H9 (cell line): ENCODE measurements around the gene VWA5A. TPM values are rescaled to one million over a fixed set of nuclear protein-coding genes. Genes with fewer than 3 reads are reported as not detected.

Experiments
- DNase-seq: peaks from one replicate; pipeline ENCODE4 v3.0.0-alpha.2; 2017
- H2AFZ ChIP-seq: one replicate; pipeline ENCODE4 v1.6.1; 2013; ENCODE audit warnings: mild to moderate bottlenecking, low read length, control low read depth, moderate library complexity
- H2AK5ac ChIP-seq: 2 replicates; pipeline ENCODE4 v1.6.1; 2013; ENCODE audit warnings: low read length, control low read depth, mixed read lengths; ENCODE audit not compliant: insufficient read length
- H2BK120ac ChIP-seq: one replicate; pipeline ENCODE4 v1.6.1; 2013; ENCODE audit warnings: low read depth, mild to moderate bottlenecking, low read length, control low read depth, inconsistent platforms; ENCODE audit not compliant: poor library complexity, severe bottlenecking
- H2BK12ac ChIP-seq: 2 replicates; pipeline ENCODE4 v1.6.1; 2013; ENCODE audit warnings: low read length, control low read depth, mixed read lengths, low read depth; ENCODE audit not compliant: insufficient read length
- H2BK15ac ChIP-seq: 2 replicates; pipeline ENCODE4 v1.6.1; 2013; ENCODE audit warnings: low read depth, low read length, control low read depth
- H2BK20ac ChIP-seq: one replicate; pipeline ENCODE4 v1.6.1; 2013; ENCODE audit warnings: low read depth, mild to moderate bottlenecking, low read length, control low read depth, inconsistent platforms; ENCODE audit not compliant: poor library complexity, severe bottlenecking
- H2BK5ac ChIP-seq: 2 replicates; pipeline ENCODE4 v1.6.1; 2013; ENCODE audit warnings: low read length, control low read depth, mixed read lengths; ENCODE audit not compliant: insufficient read length
- H3K14ac ChIP-seq: 2 replicates; pipeline ENCODE4 v1.6.1; 2013; ENCODE audit warnings: low read length, control low read depth; ENCODE audit not compliant: insufficient read depth
- H3K18ac ChIP-seq: 2 replicates; pipeline ENCODE4 v1.6.1; 2013; ENCODE audit warnings: low read depth, mild to moderate bottlenecking, mixed read lengths, low read length, control low read depth; ENCODE audit not compliant: insufficient read length
- H3K23ac ChIP-seq: 2 replicates; pipeline ENCODE4 v1.6.1; 2013; ENCODE audit warnings: low read length, control low read depth, mixed read lengths, low read depth; ENCODE audit not compliant: insufficient read length
- H3K23me2 ChIP-seq: 2 replicates; pipeline ENCODE4 v1.6.1; 2013; ENCODE audit warnings: low read depth, mild to moderate bottlenecking, mixed read lengths, low read length, control low read depth; ENCODE audit not compliant: insufficient read length, poor library complexity, severe bottlenecking
- H3K27ac ChIP-seq: 2 replicates; pipeline ENCODE4 v1.5.1; 2013; ENCODE audit warnings: low read length, control low read depth, mixed read lengths, low read depth; ENCODE audit not compliant: insufficient read length
- H3K27me3 ChIP-seq: 2 replicates; pipeline ENCODE4 v1.6.1; 2013; ENCODE audit warnings: low read length, control low read depth, inconsistent platforms; ENCODE audit not compliant: insufficient read depth
- H3K4ac ChIP-seq: 2 replicates; pipeline ENCODE4 v1.6.1; 2013; ENCODE audit warnings: low read depth, mild to moderate bottlenecking, control low read depth, inconsistent platforms, low read length, moderate library complexity
- H3K4me1 ChIP-seq: 2 replicates; pipeline ENCODE4 v1.6.1; 2013; ENCODE audit warnings: low read length, control low read depth, inconsistent platforms; ENCODE audit not compliant: insufficient read depth
- H3K4me2 ChIP-seq: 2 replicates; pipeline ENCODE4 v1.6.1; 2013; ENCODE audit warnings: low read length, control low read depth, mixed read lengths; ENCODE audit not compliant: insufficient read length, insufficient read depth
- H3K56ac ChIP-seq: 2 replicates; pipeline ENCODE4 v1.6.1; 2013; ENCODE audit warnings: low read depth, mild to moderate bottlenecking, mixed read lengths, low read length, control low read depth; ENCODE audit not compliant: insufficient read length
- H3K79me1 ChIP-seq: 2 replicates; pipeline ENCODE4 v1.6.1; 2013; ENCODE audit warnings: low read depth, mild to moderate bottlenecking, moderate library complexity, low read length, control low read depth, inconsistent platforms; ENCODE audit not compliant: insufficient read depth, poor library complexity, severe bottlenecking
- H3K79me2 ChIP-seq: 2 replicates; pipeline ENCODE4 v1.6.1; 2013; ENCODE audit warnings: low read length, control low read depth, inconsistent platforms; ENCODE audit not compliant: insufficient read depth
- H3K9ac ChIP-seq: 2 replicates; pipeline ENCODE4 v1.6.1; 2013; ENCODE audit warnings: low read length, control low read depth, mixed read lengths; ENCODE audit not compliant: insufficient read length; ENCODE audit errors: extremely low read depth
- H3K9me3 ChIP-seq: one replicate; pipeline ENCODE4 v1.6.1; 2013; ENCODE audit warnings: low read depth, low read length, inconsistent platforms; ENCODE audit not compliant: control insufficient read depth
- H3T11ph ChIP-seq: one replicate; pipeline ENCODE4 v1.6.1; 2013; ENCODE audit warnings: mild to moderate bottlenecking, low read length, control low read depth, inconsistent platforms
- H4K20me1 ChIP-seq: one replicate; pipeline ENCODE4 v1.6.1; 2013; ENCODE audit not compliant: control insufficient read depth, insufficient read length, insufficient read depth
- H4K5ac ChIP-seq: 2 replicates; pipeline ENCODE4 v1.6.1; 2013; ENCODE audit warnings: low read depth, mild to moderate bottlenecking, mixed read lengths, low read length, control low read depth; ENCODE audit not compliant: insufficient read length
- H4K8ac ChIP-seq: replicated peaks from 2 replicates; pipeline ENCODE4 v1.6.1; 2013; ENCODE audit warnings: low read length, control low read depth, mixed read lengths, low read depth; ENCODE audit not compliant: insufficient read length
- H4K91ac ChIP-seq: 2 replicates; pipeline ENCODE4 v1.6.1; 2013; ENCODE audit warnings: low read depth, mild to moderate bottlenecking, moderate library complexity, mixed read lengths, low read length, control low read depth; ENCODE audit not compliant: insufficient read length
- H3K27ac Mint-ChIP-seq, 3 experiments: 2 replicates in 2 of 3; 3 replicates in 1 of 3; pipeline ENCODE4 v1.8.0; 2020 to 2021; ENCODE audit warnings: mixed read lengths in 3 of 3, mild to moderate bottlenecking in 1 of 3, moderate library complexity in 1 of 3
- H3K27me3 Mint-ChIP-seq: 2 replicates; pipeline ENCODE4 v1.8.0; 2021; ENCODE audit warnings: low read depth, mild to moderate bottlenecking, moderate library complexity, mixed read lengths
- H3K36me3 Mint-ChIP-seq, 3 experiments: 2 replicates in 2 of 3; 3 replicates in 1 of 3; pipeline ENCODE4 v1.8.0; 2020 to 2021; ENCODE audit warnings: low read depth in 3 of 3, mixed read lengths in 3 of 3; ENCODE audit not compliant: insufficient read depth in 1 of 3
- H3K4me1 Mint-ChIP-seq, 2 experiments: 2 replicates each; pipeline ENCODE4 v1.8.0; 2020; ENCODE audit warnings: mixed read lengths in 2 of 2
- H3K4me3 Mint-ChIP-seq, 2 experiments: 2 replicates in 1 of 2; 3 replicates in 1 of 2; pipeline ENCODE4 v1.8.0; 2020 to 2021; ENCODE audit warnings: mild to moderate bottlenecking in 2 of 2, mixed read lengths in 2 of 2, moderate library complexity in 1 of 2
- H3K9me3 Mint-ChIP-seq, 2 experiments: 2 replicates in 1 of 2; 3 replicates in 1 of 2; pipeline ENCODE4 v1.8.0; 2020; ENCODE audit warnings: mild to moderate bottlenecking in 2 of 2, mixed read lengths in 2 of 2, moderate library complexity in 1 of 2
- WGBS: extraction: QIAGEN DNeasy Blood & Tissue Kit; methylation state at CpG from one replicate; pipeline ENCODE4 v1.1.7; 2013; ENCODE audit warnings: missing lambda C conversion rate, low lambda C conversion rate, mixed read lengths; ENCODE audit not compliant: insufficient read length; ENCODE audit errors: extremely low coverage; 5-methylcytosine and 5-hydroxymethylcytosine counted together
- total RNA-seq: library from RNA; stranded (reverse); gene quantifications from 2 replicates; pipeline ENCODE4 v1.2.1, GENCODE V29; 2021
- TF ChIP-seq, protein P1 (sequence below): fragments of 200-600 bp; sonication (generic); conservative IDR thresholded peaks from 3 replicates; pipeline ENCODE4 v1.8.0; 2021; ENCODE audit warnings: antibody characterized with exemption, mild to moderate bottlenecking

VWA5A gene
- total RNA-seq, 1 experiment from 2014 or later = 15.6 TPM

DNA sequence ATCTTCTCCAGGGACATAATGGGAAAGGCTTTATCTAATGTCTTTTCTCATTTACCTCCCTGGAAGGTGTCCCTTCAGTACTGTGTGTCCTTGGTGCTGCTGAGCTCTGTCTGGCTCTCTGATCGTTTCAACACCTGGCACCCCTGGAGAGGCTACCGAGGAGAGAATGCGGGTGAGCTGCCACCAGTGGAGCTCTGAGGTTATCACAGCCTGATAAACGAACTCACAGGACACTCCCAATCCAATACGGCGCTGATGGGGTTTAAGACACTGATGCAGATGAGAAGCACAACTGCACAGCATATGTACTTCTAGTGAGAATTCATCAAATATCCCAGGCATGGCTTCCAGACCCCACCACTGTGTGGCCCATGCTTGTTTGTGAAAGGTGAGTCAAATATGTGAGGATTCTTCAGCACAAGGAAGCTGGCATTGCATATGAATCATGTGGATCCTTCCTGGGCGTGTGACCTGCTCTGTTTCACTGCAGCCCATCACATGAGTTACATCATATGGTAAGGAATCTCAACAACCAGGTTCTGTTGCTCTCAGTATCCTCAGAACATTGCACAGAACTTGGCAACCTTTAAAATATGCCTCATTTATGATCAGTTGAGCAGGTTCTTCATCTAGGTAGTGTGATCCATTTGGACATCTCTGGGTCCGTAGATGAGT lies 34.8 kb upstream of the VWA5A start:
- Mint-ChIP-seq H3K9me3 (no peaks in the 10 kb centered on the region), H3K27ac (no peak overlapping the region), H3K27me3 (no peaks in the 10 kb centered on the region), H3K4me1 (peaks cover 0 to 7% of the 10 kb centered on the region in 2 experiments; a peak in 2 of 4 replicates), H3K4me3 (no peak overlapping the region), H3K36me3 (no peaks in the 10 kb centered on the region)
- no peaks in the 10 kb centered on the region for H3K9me3 ChIP-seq
- H3K79me1 ChIP-seq = no peaks in the 10 kb centered on the region
- no peak overlapping the region for H3K23ac ChIP-seq
- no peak for DNase-seq
- no peaks in the 10 kb centered on the region for H3K27me3 ChIP-seq
- no peak overlapping the region for H4K91ac ChIP-seq
- no peak overlapping the region for H2AK5ac ChIP-seq
- H4K5ac ChIP-seq = no peak overlapping the region
- no peak overlapping the region for H2AFZ ChIP-seq
- H3K23me2 ChIP-seq = no peaks in the 10 kb centered on the region
- H3K4me1 ChIP-seq = no peaks in the 10 kb centered on the region; the same call in 1 of the 2 replicates
- no peak overlapping the region for H3T11ph ChIP-seq
- no peak overlapping the region for H3K4ac ChIP-seq
- no CpG with 5 or more reads among the region's 8 CpGs for WGBS
- H3K9ac ChIP-seq = no peak overlapping the region
- H3K18ac ChIP-seq = no peak overlapping the region
- H3K14ac ChIP-seq = no peak overlapping the region; the same call in 1 of the 2 replicates
- no peaks in the 10 kb centered on the region for H3K79me2 ChIP-seq
- H2BK12ac ChIP-seq = no peak overlapping the region
- no peak overlapping the region for H4K8ac ChIP-seq
- no peak overlapping the region for H3K27ac ChIP-seq
- H2BK5ac ChIP-seq = no peak overlapping the region
- no peak overlapping the region for H2BK120ac ChIP-seq
- TF ChIP-seq, protein P1, sequence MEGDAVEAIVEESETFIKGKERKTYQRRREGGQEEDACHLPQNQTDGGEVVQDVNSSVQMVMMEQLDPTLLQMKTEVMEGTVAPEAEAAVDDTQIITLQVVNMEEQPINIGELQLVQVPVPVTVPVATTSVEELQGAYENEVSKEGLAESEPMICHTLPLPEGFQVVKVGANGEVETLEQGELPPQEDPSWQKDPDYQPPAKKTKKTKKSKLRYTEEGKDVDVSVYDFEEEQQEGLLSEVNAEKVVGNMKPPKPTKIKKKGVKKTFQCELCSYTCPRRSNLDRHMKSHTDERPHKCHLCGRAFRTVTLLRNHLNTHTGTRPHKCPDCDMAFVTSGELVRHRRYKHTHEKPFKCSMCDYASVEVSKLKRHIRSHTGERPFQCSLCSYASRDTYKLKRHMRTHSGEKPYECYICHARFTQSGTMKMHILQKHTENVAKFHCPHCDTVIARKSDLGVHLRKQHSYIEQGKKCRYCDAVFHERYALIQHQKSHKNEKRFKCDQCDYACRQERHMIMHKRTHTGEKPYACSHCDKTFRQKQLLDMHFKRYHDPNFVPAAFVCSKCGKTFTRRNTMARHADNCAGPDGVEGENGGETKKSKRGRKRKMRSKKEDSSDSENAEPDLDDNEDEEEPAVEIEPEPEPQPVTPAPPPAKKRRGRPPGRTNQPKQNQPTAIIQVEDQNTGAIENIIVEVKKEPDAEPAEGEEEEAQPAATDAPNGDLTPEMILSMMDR = no peak
- H3K4me2 ChIP-seq = no peak overlapping the region
- H2BK15ac ChIP-seq = no peak overlapping the region
- no peak overlapping the region for H3K56ac ChIP-seq
- H2BK20ac ChIP-seq = no peak overlapping the region
- no peaks in the 10 kb centered on the region for H4K20me1 ChIP-seq
